GM19035 (cell line): ENCODE data around the gene STX8.

Source experiments
- ATAC-seq: cut with Tn5 transposase; IDR thresholded peaks from one replicate; pipeline ENCODE4 v1.9.1; 2021; ENCODE audit not compliant: unreplicated experiment

Gene STX8

GRCh38 chr17:9308069-9308468 is 267.6 kb downstream of the STX8 start:
- ATAC-seq, result no peak

GRCh38 chr17:9307313-9307998 is 268.2 kb downstream of the STX8 start:
- ATAC-seq, result no peak

- ATAC-seq, result no peak
Observed at GRCh38 chr17:9306086-9306485, 269.5 kb downstream of the STX8 start.

- no peak for ATAC-seq
Observed at GRCh38 chr17:9299695-9300094, 275.9 kb downstream of the STX8 start.

- ATAC-seq, result no peak
Observed at GRCh38 chr17:9298776-9299295, 276.8 kb downstream of the STX8 start.

- ATAC-seq, result no peak
Observed at GRCh38 chr17:9298135-9298534, 277.5 kb downstream of the STX8 start.

GRCh38 chr17:9294661-9295210 is 280.9 kb downstream of the STX8 start:
- ATAC-seq, result no peak

GRCh38 chr17:9292561-9292941 is 283.1 kb downstream of the STX8 start:
- no peak for ATAC-seq

GRCh38 chr17:9291912-9292560 is 283.6 kb downstream of the STX8 start:
- ATAC-seq, result no peak

- ATAC-seq, result no peak
Observed at GRCh38 chr17:9290226-9290613, 285.4 kb downstream of the STX8 start.

- no peak for ATAC-seq
Observed at GRCh38 chr17:9287306-9287705, 288.3 kb downstream of the STX8 start.

- ATAC-seq, result no peak
Observed at GRCh38 chr17:9286434-9286833, 289.2 kb downstream of the STX8 start.

GRCh38 chr17:9285602-9286427 is 289.8 kb downstream of the STX8 start:
- ATAC-seq, result no peak

GRCh38 chr17:9284884-9285283 is 290.7 kb downstream of the STX8 start:
- ATAC-seq, result no peak

GRCh38 chr17:9283909-9284308 is 291.7 kb downstream of the STX8 start:
- ATAC-seq, result no peak

GRCh38 chr17:9279893-9280292 is 295.7 kb downstream of the STX8 start:
- no peak for ATAC-seq

GRCh38 chr17:9274973-9275372 is 300.6 kb downstream of the STX8 start:
- no peak for ATAC-seq

GRCh38 chr17:9273428-9274391 is 301.9 kb downstream of the STX8 start:
- ATAC-seq, result no peak

GRCh38 chr17:9272501-9273200 is 303.0 kb downstream of the STX8 start:
- ATAC-seq, result no peak

GRCh38 chr17:9271989-9272388 is 303.6 kb downstream of the STX8 start:
- ATAC-seq, result no peak
